ENCODE measurements around the gene ADAM11.
"Not testable (repeated sequence)": the region's sequence is repeated elsewhere in the genome, so short reads cannot be mapped to it uniquely, and the experiment has no call there.

ADAM11 gene

GRCh38 chr17:44752953-44753861, 5.6 kb upstream of the ADAM11 start:
- Histone ChIP-seq H3K79me2 (ENCODE audit: control insufficient read depth, insufficient read depth, low read length) (no peaks in the 10 kb centered on the region), H3K4ac (ENCODE audit: low read depth, low read length) (no peak overlapping the region), H3K79me1 (ENCODE audit: low read length) (no peaks in the 10 kb centered on the region), H3K9ac (ENCODE audit: low read length) (no peak overlapping the region), H3K27me3 (ENCODE audit: insufficient read depth, low read length, poor library complexity) (peaks cover 5% of the 10 kb centered on the region), H3K56ac (ENCODE audit: low read length) (no peak overlapping the region), H2BK120ac (ENCODE audit: low read depth, low read length) (no peak overlapping the region), H3K4me1 (ENCODE audit: control insufficient read depth, low read depth, low read length) (no peaks in the 10 kb centered on the region), H2AK5ac (ENCODE audit: low read length) (no peak overlapping the region), H4K8ac (ENCODE audit: low read depth, low read length) (no peak overlapping the region), H3K36me3 (ENCODE audit: control insufficient read depth, insufficient read depth, low read length) (peaks cover 3% of the 10 kb centered on the region), H4K5ac (ENCODE audit: low read length) (no peak overlapping the region), H3K27ac (ENCODE audit: low read depth, low read length) (no peak overlapping the region), H3K23ac (ENCODE audit: low read length) (no peak overlapping the region), H2BK15ac (replicated peaks; ENCODE audit: low read depth) (no peak overlapping the region), H3K4me3 (ENCODE audit: low read length) (no peak overlapping the region), H2BK5ac (ENCODE audit: low read length) (no peak overlapping the region), H3K18ac (ENCODE audit: low read length) (no peak overlapping the region), H3K4me2 (ENCODE audit: low read length) (no peak overlapping the region)
- no CpG with 5 or more reads among the region's 17 CpGs for WGBS (ENCODE audit: extremely low coverage, insufficient coverage, low lambda C conversion rate)
- no peak for DNase-seq

- no peak overlapping the region for H2BK120ac ChIP-seq (ENCODE audit: low read depth, low read length)
- no peak overlapping the region for H4K5ac ChIP-seq (ENCODE audit: low read length)
- H3K27ac ChIP-seq (ENCODE audit: low read depth, low read length): no peak overlapping the region
- no peak overlapping the region for H2BK5ac ChIP-seq (ENCODE audit: low read length)
- H3K18ac ChIP-seq (ENCODE audit: low read length): no peak overlapping the region
- no peaks in the 10 kb centered on the region for H3K79me1 ChIP-seq (ENCODE audit: low read length)
- H3K4ac ChIP-seq (ENCODE audit: low read depth, low read length): no peak overlapping the region
- H3K4me2 ChIP-seq (ENCODE audit: low read length): no peak overlapping the region
- H3K9ac ChIP-seq (ENCODE audit: low read length): no peak overlapping the region
- H4K8ac ChIP-seq (ENCODE audit: low read depth, low read length): no peak overlapping the region
- H3K4me1 ChIP-seq (ENCODE audit: control insufficient read depth, low read depth, low read length): no peaks in the 10 kb centered on the region
- no peaks in the 10 kb centered on the region for H3K79me2 ChIP-seq (ENCODE audit: control insufficient read depth, insufficient read depth, low read length)
- H2AK5ac ChIP-seq (ENCODE audit: low read length): no peak overlapping the region
- no peak overlapping the region for H3K56ac ChIP-seq (ENCODE audit: low read length)
- peaks cover 2% of the 10 kb centered on the region for H3K36me3 ChIP-seq (ENCODE audit: control insufficient read depth, insufficient read depth, low read length)
- H3K23ac ChIP-seq (ENCODE audit: low read length): no peak overlapping the region
- H3K4me3 ChIP-seq (ENCODE audit: low read length): no peak overlapping the region
- peaks cover 10% of the 10 kb centered on the region for H3K27me3 ChIP-seq (ENCODE audit: insufficient read depth, low read length, poor library complexity)
- DNase-seq: no peak
- WGBS (ENCODE audit: extremely low coverage, insufficient coverage, low lambda C conversion rate): no CpG with 5 or more reads among the region's 7 CpGs
- H2BK15ac ChIP-seq (replicated peaks; ENCODE audit: low read depth): no peak overlapping the region
Observed at GRCh38 chr17:44754276-44754675, 4.5 kb upstream of the ADAM11 start.

- DNase-seq; H3K27ac ChIP-seq (ENCODE audit: low read depth, low read length); H3K79me2 ChIP-seq (ENCODE audit: control insufficient read depth, insufficient read depth, low read length); H2AK5ac ChIP-seq (ENCODE audit: low read length); H2BK120ac ChIP-seq (ENCODE audit: low read depth, low read length); H2BK15ac ChIP-seq (replicated peaks; ENCODE audit: low read depth); H3K4me1 ChIP-seq (ENCODE audit: control insufficient read depth, low read depth, low read length); H3K56ac ChIP-seq (ENCODE audit: low read length); H4K5ac ChIP-seq (ENCODE audit: low read length); H3K23ac ChIP-seq (ENCODE audit: low read length); H3K4ac ChIP-seq (ENCODE audit: low read depth, low read length); H3K18ac ChIP-seq (ENCODE audit: low read length); H3K4me2 ChIP-seq (ENCODE audit: low read length); H4K8ac ChIP-seq (ENCODE audit: low read depth, low read length); H3K4me3 ChIP-seq (ENCODE audit: low read length); H2BK5ac ChIP-seq (ENCODE audit: low read length); H3K9ac ChIP-seq (ENCODE audit: low read length); H3K79me1 ChIP-seq (ENCODE audit: low read length); H3K36me3 ChIP-seq (ENCODE audit: control insufficient read depth, insufficient read depth, low read length): not testable (repeated sequence)
- H3K27me3 ChIP-seq (ENCODE audit: insufficient read depth, low read length, poor library complexity): peaks cover 14% of the 10 kb centered on the region
- no CpG with 5 or more reads among the region's 5 CpGs for WGBS (ENCODE audit: extremely low coverage, insufficient coverage, low lambda C conversion rate)
Observed at GRCh38 chr17:44755180-44755579, 3.6 kb upstream of the ADAM11 start.

GRCh38 chr17:44757045-44757917, 1.5 kb upstream of the ADAM11 start:
- Histone ChIP-seq H2AK5ac (ENCODE audit: low read length) (no peak overlapping the region), H3K4me2 (ENCODE audit: low read length) (no peak overlapping the region), H3K27ac (ENCODE audit: low read depth, low read length) (no peak overlapping the region), H3K27me3 (ENCODE audit: insufficient read depth, low read length, poor library complexity) (peaks cover 14% of the 10 kb centered on the region), H3K79me1 (ENCODE audit: low read length) (no peaks in the 10 kb centered on the region), H2BK120ac (ENCODE audit: low read depth, low read length) (no peak overlapping the region), H3K23ac (ENCODE audit: low read length) (no peak overlapping the region), H3K9ac (ENCODE audit: low read length) (no peak overlapping the region), H3K79me2 (ENCODE audit: control insufficient read depth, insufficient read depth, low read length) (no peaks in the 10 kb centered on the region), H4K5ac (ENCODE audit: low read length) (no peak overlapping the region), H3K4ac (ENCODE audit: low read depth, low read length) (no peak overlapping the region), H2BK15ac (replicated peaks; ENCODE audit: low read depth) (no peak overlapping the region), H2BK5ac (ENCODE audit: low read length) (no peak overlapping the region), H3K4me1 (ENCODE audit: control insufficient read depth, low read depth, low read length) (no peaks in the 10 kb centered on the region), H3K36me3 (ENCODE audit: control insufficient read depth, insufficient read depth, low read length) (no peaks in the 10 kb centered on the region), H4K8ac (ENCODE audit: low read depth, low read length) (no peak overlapping the region), H3K4me3 (ENCODE audit: low read length) (no peak overlapping the region), H3K18ac (ENCODE audit: low read length) (no peak overlapping the region), H3K56ac (ENCODE audit: low read length) (no peak overlapping the region)
- no peak for DNase-seq
- no CpG with 5 or more reads among the region's 10 CpGs for WGBS (ENCODE audit: extremely low coverage, insufficient coverage, low lambda C conversion rate)

- no peak for DNase-seq
- no CpG with 5 or more reads among the region's 5 CpGs for WGBS (ENCODE audit: extremely low coverage, insufficient coverage, low lambda C conversion rate)
- no peaks in the 10 kb centered on the region for H3K4me1 ChIP-seq (ENCODE audit: control insufficient read depth, low read depth, low read length)
Observed at GRCh38 chr17:44757918-44758413, 822 bp upstream of the ADAM11 start.

More at GRCh38 chr17:44757918-44758413, 822 bp upstream of the ADAM11 start:
- Histone ChIP-seq H3K56ac (ENCODE audit: low read length) (no peak overlapping the region), H3K4ac (ENCODE audit: low read depth, low read length) (no peak overlapping the region), H2BK15ac (replicated peaks; ENCODE audit: low read depth) (no peak overlapping the region), H3K9ac (ENCODE audit: low read length) (no peak overlapping the region), H3K4me3 (ENCODE audit: low read length) (no peak overlapping the region), H3K79me1 (ENCODE audit: low read length) (no peaks in the 10 kb centered on the region), H3K18ac (ENCODE audit: low read length) (no peak overlapping the region), H3K36me3 (ENCODE audit: control insufficient read depth, insufficient read depth, low read length) (no peaks in the 10 kb centered on the region), H3K79me2 (ENCODE audit: control insufficient read depth, insufficient read depth, low read length) (no peaks in the 10 kb centered on the region), H3K27ac (ENCODE audit: low read depth, low read length) (no peak overlapping the region), H3K4me2 (ENCODE audit: low read length) (no peak overlapping the region), H2AK5ac (ENCODE audit: low read length) (no peak overlapping the region), H3K23ac (ENCODE audit: low read length) (no peak overlapping the region), H2BK5ac (ENCODE audit: low read length) (no peak overlapping the region), H4K8ac (ENCODE audit: low read depth, low read length) (no peak overlapping the region), H3K27me3 (ENCODE audit: insufficient read depth, low read length, poor library complexity) (peaks cover 14% of the 10 kb centered on the region), H2BK120ac (ENCODE audit: low read depth, low read length) (no peak overlapping the region), H4K5ac (ENCODE audit: low read length) (no peak overlapping the region)

All from mesendoderm (in vitro differentiated cells).